ENCODE measurements around the gene MLH3. TPM values are rescaled to one million over a fixed set of nuclear protein-coding genes. Genes with fewer than 3 reads are reported as not detected.
A peak's percentile ranks its signal among the peaks of the same experiment; 100 is the strongest.

The MLH3 gene
- total and polyA plus RNA-seq, 2 experiments from 2014 or later, result 10.7 to 14.7 TPM

- no peak overlapping the region for H3K27ac Mint-ChIP-seq
- ATAC-seq (peak; percentile 67), DNase-seq (ENCODE audit: low spot score) (peak; percentile 64)
- TF ChIP-seq EZH2 (IDR thresholded peaks at IDR 0.05; ENCODE audit: low read depth, unreplicated experiment) (no peak), CREB1 (CRISPR knock-in tag; IDR thresholded peaks at IDR 0.05; ENCODE audit: low read depth) (no peak)
- Histone ChIP-seq H3K4me2 (peak overlapping the region; percentile 40; the same call in 1 of the 2 replicates), H3K27ac (ENCODE audit: low read depth) (no peak overlapping the region), H3K4me3 (no peak overlapping the region), H3K36me3 (ENCODE audit: insufficient read depth) (no peaks in the 10 kb centered on the region), H2AFZ (peak overlapping the region; percentile 94), H3K27me3 (ENCODE audit: insufficient read depth) (no peaks in the 10 kb centered on the region), H3K9me2 (ENCODE audit: insufficient read depth) (no peaks in the 10 kb centered on the region), H3K79me2 (replicated peaks; ENCODE audit: insufficient read depth) (no peaks in the 10 kb centered on the region), H4K20me1 (replicated peaks; ENCODE audit: insufficient read depth) (no peaks in the 10 kb centered on the region), H3K4me1 (ENCODE audit: insufficient read depth) (peaks cover 30% of the 10 kb centered on the region), H3F3A (replicated peaks; ENCODE audit: low read depth) (peaks cover 8% of the 10 kb centered on the region; the same call in 1 of the 2 replicates)
- H3K4me1 Mint-ChIP-seq, result peaks cover 42% of the 10 kb centered on the region
- H3K27me3 Mint-ChIP-seq (ENCODE audit: insufficient read depth, low read depth, poor library complexity), result peaks cover 12% of the 10 kb centered on the region
- no peak overlapping the region for H3K4me3 Mint-ChIP-seq
- H3K9me3 Mint-ChIP-seq, result no peaks in the 10 kb centered on the region; the same call in 2 of the 3 replicates
- H3K36me3 Mint-ChIP-seq (ENCODE audit: low read depth), result no peaks in the 10 kb centered on the region
Observed at GRCh38 chr14:74980731-74981461, 70.4 kb downstream of the MLH3 start.

GRCh38 chr14:74980398-74980730 lies 70.9 kb downstream of the MLH3 start:
- Mint-ChIP-seq H3K27me3 (ENCODE audit: insufficient read depth, low read depth, poor library complexity) (peaks cover 14% of the 10 kb centered on the region), H3K4me3 (no peak overlapping the region), H3K27ac (no peak overlapping the region), H3K4me1 (peaks cover 42% of the 10 kb centered on the region), H3K9me3 (no peaks in the 10 kb centered on the region; the same call in 2 of the 3 replicates), H3K36me3 (ENCODE audit: low read depth) (no peaks in the 10 kb centered on the region)
- no peaks in the 10 kb centered on the region for H3K9me2 ChIP-seq (ENCODE audit: insufficient read depth)
- TF ChIP-seq ZNF462 (CRISPR knock-in tag; IDR thresholded peaks at IDR 0.05) (no peak), CTCF (conservative IDR thresholded peaks at IDR 0.05; ENCODE audit: low read depth in 2 of 2) (no peak), JUNB (IDR thresholded peaks at IDR 0.05; ENCODE audit: unreplicated experiment) (no peak), CREB1 (CRISPR knock-in tag; IDR thresholded peaks at IDR 0.05; ENCODE audit: low read depth) (no peak), EZH2 (IDR thresholded peaks at IDR 0.05; ENCODE audit: low read depth, unreplicated experiment) (no peak), STAT1 (IDR thresholded peaks at IDR 0.05; ENCODE audit: unreplicated experiment) (no peak), ZNF114 (CRISPR knock-in tag; IDR thresholded peaks at IDR 0.05) (no peak), EZH2phosphoT487 (IDR thresholded peaks at IDR 0.05; ENCODE audit: unreplicated experiment) (no peak), NANOG (IDR thresholded peaks at IDR 0.05; ENCODE audit: borderline replicate concordance) (no peak), ETS1 (IDR thresholded peaks at IDR 0.05) (no peak), POLR2AphosphoS5 (IDR thresholded peaks at IDR 0.05; ENCODE audit: low read depth) (no peak)
- 0 out of 2 replicates have a peak overlapping the region, but pooled peaks have one; percentile 40 for H3K4me2 ChIP-seq
- no peaks in the 10 kb centered on the region for H4K20me1 ChIP-seq (replicated peaks; ENCODE audit: insufficient read depth)
- H3K27me3 ChIP-seq (ENCODE audit: insufficient read depth), result no peaks in the 10 kb centered on the region
- no peak overlapping the region for H3K4me3 ChIP-seq
- H3K79me2 ChIP-seq (replicated peaks; ENCODE audit: insufficient read depth), result no peaks in the 10 kb centered on the region
- no peak for ATAC-seq
- H3K4me1 ChIP-seq (ENCODE audit: insufficient read depth), result peaks cover 30% of the 10 kb centered on the region
- H2AFZ ChIP-seq, result peak overlapping the region; percentile 94
- peaks cover 8% of the 10 kb centered on the region; the same call in 1 of the 2 replicates for H3F3A ChIP-seq (replicated peaks; ENCODE audit: low read depth)
- H3K36me3 ChIP-seq (ENCODE audit: insufficient read depth), result no peaks in the 10 kb centered on the region
- H3K27ac ChIP-seq (ENCODE audit: low read depth), result no peak overlapping the region
- no peak for DNase-seq (ENCODE audit: low spot score)
